NOMO-1 treated with dmso at 0.1 percent for 144 hours (cell line): ENCODE data around the gene ABHD17B.
"Not testable (repeated sequence)": the region's sequence is repeated elsewhere in the genome, so short reads cannot be mapped to it uniquely, and the experiment has no call there.

Experiments used
- DNase-seq: peaks from one replicate; lab custom pipeline; 2025; ENCODE audit not compliant: unreplicated experiment; lab: John Stamatoyannopoulos, UW

ABHD17B gene

GRCh38 chr9:71911061-71911907 lies at the start of gene ABHD17B, which contains the start of gene C9orf85:
TSS of gene ABHD17B (minus strand) at chr9:71911193. CDS start at chr9:71875080, 36,113 bp downstream.
TSS of gene C9orf85 (plus strand) at chr9:71911639. CDS start at chr9:71911735, 96 bp downstream.
- peak; percentile 96 for DNase-seq

DNA sequence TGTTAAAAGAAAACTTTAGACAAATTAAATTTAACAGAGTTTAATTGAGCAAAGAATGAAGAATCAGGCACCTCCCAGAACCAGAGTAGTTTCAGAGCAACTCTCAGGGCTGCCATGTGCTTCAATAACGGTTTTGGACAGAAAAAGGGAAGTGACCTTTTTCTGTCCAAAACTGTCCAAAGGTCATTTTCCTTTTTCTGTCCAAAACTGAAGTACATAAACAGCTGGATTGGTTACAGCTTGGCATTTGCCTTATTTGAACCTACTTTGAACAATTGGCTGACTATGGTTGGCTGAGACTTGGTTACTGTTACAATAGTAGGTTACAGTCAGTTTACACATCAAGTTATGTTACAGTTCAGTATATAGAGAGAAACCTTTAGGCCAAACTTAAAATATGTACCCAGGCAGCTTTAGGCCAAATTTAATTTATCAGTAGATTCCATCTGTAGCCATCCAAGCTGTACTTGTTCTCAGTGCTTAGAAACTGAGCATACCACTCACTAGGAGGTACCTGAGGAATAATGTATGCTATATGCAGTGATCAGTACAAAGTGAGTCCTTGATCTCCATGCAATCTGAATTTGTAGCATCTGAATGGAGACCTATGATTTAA lies 44.4 kb upstream of the ABHD17B start:
- no peak for DNase-seq

DNA sequence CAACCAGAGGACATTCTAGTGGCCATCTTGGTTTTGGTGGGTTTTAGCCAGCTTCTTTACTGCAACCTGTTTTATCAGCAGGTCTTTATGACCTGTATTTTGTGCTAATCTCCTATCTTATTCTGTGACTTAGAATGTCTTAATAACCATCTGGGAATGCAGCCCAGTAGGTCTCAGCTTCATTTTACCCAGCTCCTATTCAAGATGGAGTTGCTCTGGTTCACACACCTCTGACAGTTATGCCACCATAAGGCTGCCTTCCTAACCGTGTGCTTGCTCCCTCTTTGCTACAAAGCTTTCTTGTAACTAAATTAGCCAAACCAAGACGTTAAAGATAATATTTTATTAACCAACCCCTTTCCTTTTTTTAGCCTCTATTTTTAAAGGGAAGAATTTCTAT lies 43.7 kb upstream of the ABHD17B start:
- DNase-seq: not testable (repeated sequence)

DNA sequence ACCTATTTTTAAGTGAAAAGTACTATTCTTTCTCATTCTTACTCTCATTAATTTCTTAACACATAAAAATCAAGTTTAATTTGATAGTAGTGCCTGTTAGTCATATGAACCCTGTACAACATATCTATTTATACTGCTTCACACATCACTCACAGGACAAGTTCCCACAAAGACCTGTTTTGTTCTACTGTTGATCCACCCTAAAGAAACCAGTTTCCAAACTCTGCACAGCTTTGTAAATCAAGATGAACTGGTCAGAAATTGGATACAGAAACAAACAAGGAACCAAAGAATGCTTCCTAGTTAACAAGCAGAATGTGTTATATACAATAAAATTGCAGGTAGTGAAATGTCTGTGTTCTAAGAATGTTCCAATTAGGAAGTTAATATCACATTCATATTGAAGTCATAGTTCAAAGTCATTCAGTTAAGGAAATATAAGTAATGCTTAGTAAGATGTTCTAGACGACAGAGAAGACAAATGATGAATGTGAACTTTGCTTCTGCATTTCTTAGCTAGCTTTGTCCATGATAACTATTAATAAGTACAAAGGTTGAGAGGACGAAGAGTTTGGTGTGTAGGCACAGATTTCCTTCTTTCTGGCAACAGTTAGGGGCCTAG lies 33.9 kb upstream of the ABHD17B start:
- DNase-seq: no peak

DNA sequence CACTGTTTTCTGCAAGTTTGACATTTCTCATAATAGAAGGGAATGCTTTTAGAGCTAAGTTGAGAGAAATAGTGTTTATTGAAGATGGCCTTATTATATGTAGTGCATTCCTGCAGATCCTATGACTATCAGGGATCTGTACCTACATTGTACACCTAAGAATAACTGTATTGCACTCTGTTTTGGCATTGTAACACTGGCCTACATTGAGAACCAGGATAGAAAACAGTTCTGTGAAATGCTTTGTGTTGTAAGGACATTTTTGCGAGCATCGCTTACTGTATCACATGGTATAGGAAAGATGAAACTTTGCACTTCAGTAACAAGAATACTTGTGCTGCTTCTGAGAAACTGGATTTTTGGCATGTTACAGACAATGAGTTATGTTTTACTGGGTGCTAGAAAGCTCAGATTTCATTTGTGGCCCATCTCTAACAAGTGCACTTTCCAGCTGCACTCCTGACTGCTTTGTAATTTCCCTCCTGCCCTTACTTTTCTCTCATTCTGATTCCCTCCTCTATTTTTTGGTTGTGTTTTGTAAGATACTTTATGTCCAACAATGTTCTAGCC lies 31.1 kb upstream of the ABHD17B start:
- no peak for DNase-seq

- DNase-seq: no peak
These were observed 30.1 kb upstream of the ABHD17B start for GRCh38 chr9:71941060-71941568.

DNA sequence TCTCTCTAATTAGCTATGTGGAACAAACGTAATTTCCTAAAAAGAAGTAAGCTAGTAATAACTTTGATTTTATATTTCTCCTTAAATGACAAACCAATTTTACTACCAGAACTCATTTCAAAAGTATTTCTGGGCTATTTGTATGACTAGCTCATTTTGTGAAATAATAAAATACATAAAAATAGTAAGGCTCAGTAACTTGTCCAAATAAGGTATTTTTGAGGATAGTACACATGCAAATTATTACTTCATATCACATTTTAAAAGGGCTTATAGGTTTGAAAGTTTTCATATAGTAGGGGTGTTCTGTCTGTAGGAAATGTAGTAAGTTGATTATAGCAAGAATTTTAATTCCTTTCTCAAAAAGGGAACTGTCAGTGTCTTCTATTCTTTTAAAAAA lies 26.9 kb upstream of the ABHD17B start:
- DNase-seq: no peak

GRCh38 chr9:71937070-71937625 lies 26.2 kb upstream of the ABHD17B start:
- no peak for DNase-seq

GRCh38 chr9:71936066-71936465 lies 25.1 kb upstream of the ABHD17B start:
- DNase-seq: no peak

- no peak for DNase-seq
These were observed 20.2 kb upstream of the ABHD17B start for GRCh38 chr9:71931166-71931565.

GRCh38 chr9:71929791-71930440 lies 18.9 kb upstream of the ABHD17B start:
- no peak for DNase-seq

DNA sequence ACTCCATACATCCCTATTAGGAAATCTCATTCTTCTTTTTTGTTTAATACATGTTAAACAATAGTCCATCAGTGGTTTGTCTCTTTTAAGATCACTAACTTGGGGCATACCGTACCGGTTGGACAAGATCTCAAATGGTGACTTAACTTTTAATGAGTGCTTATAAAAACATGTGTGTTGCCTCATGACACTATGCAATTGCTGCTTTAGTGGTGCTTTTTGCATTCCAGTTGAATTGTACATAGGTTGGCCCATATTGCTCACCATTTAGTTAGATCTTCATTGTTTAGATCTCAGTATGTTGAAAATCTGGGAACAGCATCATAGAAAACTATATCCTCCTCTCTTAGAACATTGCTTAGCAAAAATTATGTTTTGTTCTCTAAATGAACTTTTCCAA lies 18.2 kb upstream of the ABHD17B start:
- DNase-seq: no peak

DNA sequence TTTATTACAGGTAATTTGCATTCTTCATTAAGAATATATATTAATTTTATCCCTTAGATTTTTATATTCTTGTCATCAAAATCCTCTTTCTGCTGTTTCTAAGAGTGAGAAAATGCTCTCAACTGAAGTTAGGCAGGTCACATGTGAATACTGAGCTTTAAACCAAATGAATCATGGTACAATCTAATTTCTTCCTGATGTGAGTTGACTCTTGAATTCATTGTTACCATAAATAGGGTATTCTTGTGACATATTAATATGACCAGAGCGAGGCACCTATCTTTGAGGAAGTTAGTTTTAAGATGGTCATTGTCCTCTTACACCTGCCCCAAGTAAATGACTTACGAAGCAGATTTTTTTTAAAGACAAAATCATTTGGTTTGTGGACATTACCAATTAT lies 17.8 kb upstream of the ABHD17B start:
- no peak for DNase-seq

DNA sequence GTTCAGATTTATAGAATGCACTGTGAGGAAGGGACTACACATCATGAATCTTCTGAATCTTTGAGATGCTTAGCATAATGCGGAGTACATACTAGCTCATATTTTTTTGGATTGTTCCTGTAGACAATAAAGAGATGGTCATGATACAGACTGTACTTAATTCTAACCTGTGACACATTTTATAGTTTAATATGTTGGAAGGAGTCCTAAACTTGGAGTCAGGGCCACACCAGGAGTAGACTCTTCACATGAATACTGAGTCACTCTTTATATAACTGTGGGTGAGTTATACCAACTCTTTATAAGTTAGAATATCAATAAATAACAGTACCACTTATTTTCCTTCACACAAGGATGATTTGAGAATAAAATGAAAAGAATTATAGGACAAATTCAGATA lies 17.4 kb upstream of the ABHD17B start:
- no peak for DNase-seq

GRCh38 chr9:71925834-71926233 lies 14.8 kb upstream of the ABHD17B start:
- DNase-seq: no peak

- no peak for DNase-seq
These were observed 13.6 kb upstream of the ABHD17B start for GRCh38 chr9:71924576-71924975.

DNA sequence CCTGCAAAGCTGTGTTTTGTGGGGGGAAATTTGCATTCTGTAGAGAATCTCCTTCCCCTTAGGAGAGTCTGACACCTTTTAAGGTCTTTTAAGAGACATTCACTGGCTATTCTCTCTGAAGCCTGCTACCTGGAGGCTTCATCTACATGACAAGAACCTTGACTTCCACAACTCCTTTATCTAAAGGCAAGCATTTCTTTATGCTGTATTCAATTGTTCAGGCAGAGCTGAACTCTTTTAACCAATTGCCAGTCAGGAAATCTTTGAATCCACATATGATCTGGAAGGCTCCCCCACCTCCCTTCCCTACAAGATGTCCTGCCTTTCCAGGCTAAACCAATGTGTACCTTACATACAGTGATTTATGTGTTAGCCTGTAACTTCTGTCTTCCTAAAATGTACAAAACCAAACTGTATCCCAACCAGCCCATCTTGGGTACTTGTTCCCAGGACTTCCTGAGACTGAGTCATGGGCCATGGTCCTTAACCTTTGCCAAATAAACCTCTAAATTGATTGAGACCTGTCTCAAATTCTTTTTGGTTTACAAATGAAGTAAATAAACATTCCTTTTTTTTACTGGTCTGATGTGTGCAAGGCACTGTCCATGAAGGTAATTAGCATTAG lies 10.3 kb upstream of the ABHD17B start:
- no peak for DNase-seq

- DNase-seq: no peak
These were observed 9.6 kb upstream of the ABHD17B start for GRCh38 chr9:71920456-71921189.

- no peak for DNase-seq
These were observed 7.4 kb upstream of the ABHD17B start for GRCh38 chr9:71918419-71918818.
